Thyroid gland (tissue), 4 donors: ENCODE measurements around the gene IFIT2. TPM values are rescaled to one million over a fixed set of nuclear protein-coding genes. Genes with fewer than 3 reads are reported as not detected.
A peak's percentile ranks its signal among the peaks of the same experiment; 100 is the strongest.

ENCODE experiments used
- DNase-seq, 2 donors: peaks; one replicate each; pipeline ENCODE4 v3.0.0-alpha.2; 2019
- H3K27ac ChIP-seq, 3 donors: fragments of 200-600 bp; sonication (generic); 1 replicate in 2 of 3; 2 replicates in 1 of 3; pipeline ENCODE4 v1.5.1; 2016 to 2019; ENCODE audit warnings: mild to moderate bottlenecking in 1 of 3, moderate library complexity in 1 of 3
- H3K27me3 ChIP-seq: fragments of 200-600 bp; sonication (generic); one replicate; pipeline ENCODE4 v1.5.1; 2019
- H3K36me3 ChIP-seq, 2 donors: fragments of 200-600 bp; sonication (generic); one replicate each; pipeline ENCODE4 v1.5.1; 2016 to 2019
- H3K4me1 ChIP-seq, 2 donors: fragments of 200-600 bp; sonication (generic); one replicate each; pipeline ENCODE4 v1.5.1; 2017 to 2019
- H3K4me3 ChIP-seq, 3 donors: fragments of 200-600 bp; sonication (generic); replicated peaks in 1 of 3; 1 replicate in 2 of 3; 2 replicates in 1 of 3; pipeline ENCODE4 v1.5.1; 2016; ENCODE audit warnings: mild to moderate bottlenecking in 1 of 3
- H3K9me3 ChIP-seq: fragments of 200-600 bp; sonication (generic); one replicate; pipeline ENCODE4 v1.5.1; 2017
- POLR2A ChIP-seq, 2 donors: fragments of 450-650 bp; IDR thresholded peaks; one replicate each; pipeline ENCODE4 v1.6.1; 2017; ENCODE audit warnings: antibody characterized with exemption in 2 of 2, mild to moderate bottlenecking in 2 of 2, moderate library complexity in 1 of 2
- WGBS, 2 donors: methylation state at CpG; one replicate each; pipeline ENCODE4 v1.1.5; 2017; 5-methylcytosine and 5-hydroxymethylcytosine counted together
- intact Hi-C: fragments of 100-400 bp; cut with DNase I; formaldehyde crosslinking; loops from one replicate; pipeline ENCODE4 v1.15.1; 2023
- total RNA-seq, 4 donors: library from RNA; depleted of rRNA; stranded (reverse); fragments of >200 nt; gene quantifications; one replicate each; pipeline ENCODE4 v1.2.3, GENCODE V29; 2016
- TF ChIP-seq, protein P1 (sequence below), 6 experiments: fragments of 200-600 bp in 3 of 6; fragments of 450-650 bp in 3 of 6; sonication (generic) in 3 of 6; IDR thresholded peaks; one replicate each; pipeline ENCODE4 v1.5.1; 2016 to 2019; ENCODE audit warnings: antibody characterized with exemption in 6 of 6, mild to moderate bottlenecking in 2 of 6, inconsistent platforms in 1 of 6, moderate library complexity in 1 of 6

The IFIT2 gene
- total RNA-seq, 4 donors from 2014 or later, result 3.4 to 5.4 (median 4.6) TPM

DNA sequence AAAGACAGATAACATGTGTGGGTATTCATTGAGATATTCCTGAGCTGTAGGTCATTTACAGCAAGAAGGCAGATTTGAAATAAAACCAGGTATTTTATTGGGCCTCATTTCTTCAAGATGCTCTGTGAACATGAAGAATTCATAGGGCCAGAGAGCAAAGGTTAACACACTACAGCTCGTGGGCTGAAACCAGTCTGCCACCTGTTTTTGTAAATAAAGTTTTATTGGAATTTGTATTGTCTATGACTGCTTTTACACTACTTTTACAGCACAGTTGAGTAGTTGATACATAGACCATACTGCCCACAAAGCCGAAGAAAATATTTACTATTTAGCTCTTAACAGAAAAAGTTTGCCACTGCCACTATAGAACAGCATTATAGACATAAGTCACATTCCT, 28.2 kb upstream of the IFIT2 start:
- Histone ChIP-seq H3K4me3 (no peak overlapping the region), H3K36me3 (no peaks in the 10 kb centered on the region), H3K27me3 (no peaks in the 10 kb centered on the region), H3K4me1 (peaks cover 9 to 17% of the 10 kb centered on the region in 2 donors), H3K9me3 (no peaks in the 10 kb centered on the region), H3K27ac (no peak overlapping the region)
- no peak for DNase-seq
- intact Hi-C loops, result no loop called here
- TF ChIP-seq, protein P1, sequence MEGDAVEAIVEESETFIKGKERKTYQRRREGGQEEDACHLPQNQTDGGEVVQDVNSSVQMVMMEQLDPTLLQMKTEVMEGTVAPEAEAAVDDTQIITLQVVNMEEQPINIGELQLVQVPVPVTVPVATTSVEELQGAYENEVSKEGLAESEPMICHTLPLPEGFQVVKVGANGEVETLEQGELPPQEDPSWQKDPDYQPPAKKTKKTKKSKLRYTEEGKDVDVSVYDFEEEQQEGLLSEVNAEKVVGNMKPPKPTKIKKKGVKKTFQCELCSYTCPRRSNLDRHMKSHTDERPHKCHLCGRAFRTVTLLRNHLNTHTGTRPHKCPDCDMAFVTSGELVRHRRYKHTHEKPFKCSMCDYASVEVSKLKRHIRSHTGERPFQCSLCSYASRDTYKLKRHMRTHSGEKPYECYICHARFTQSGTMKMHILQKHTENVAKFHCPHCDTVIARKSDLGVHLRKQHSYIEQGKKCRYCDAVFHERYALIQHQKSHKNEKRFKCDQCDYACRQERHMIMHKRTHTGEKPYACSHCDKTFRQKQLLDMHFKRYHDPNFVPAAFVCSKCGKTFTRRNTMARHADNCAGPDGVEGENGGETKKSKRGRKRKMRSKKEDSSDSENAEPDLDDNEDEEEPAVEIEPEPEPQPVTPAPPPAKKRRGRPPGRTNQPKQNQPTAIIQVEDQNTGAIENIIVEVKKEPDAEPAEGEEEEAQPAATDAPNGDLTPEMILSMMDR (IDR thresholded peaks at IDR 0.05), result no peak
- no peak for TF ChIP-seq POLR2A (IDR thresholded peaks at IDR 0.05)
- WGBS, 2 donors, result 71 to 97% methylated on average over 2 of the region's 2 CpGs

DNA sequence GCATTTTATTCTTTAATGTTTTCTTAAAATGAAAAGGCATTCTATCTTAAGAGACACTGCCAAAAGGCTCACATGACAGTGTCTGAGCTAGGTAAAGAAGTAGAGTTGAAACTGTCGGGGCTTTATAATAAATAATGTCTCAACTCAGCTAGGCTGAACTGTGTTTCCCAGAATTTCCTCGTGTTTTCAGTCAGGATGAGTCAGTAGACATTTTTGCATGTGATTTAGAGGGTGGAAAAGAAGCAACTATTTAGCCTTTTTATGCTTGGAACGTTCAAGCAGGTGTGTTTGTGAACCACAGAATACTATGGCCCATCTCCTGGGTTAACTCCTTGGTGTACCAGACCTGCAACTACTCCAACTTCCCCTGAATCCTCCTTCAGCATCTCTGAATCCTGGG, 26.9 kb upstream of the IFIT2 start:
- no peak for DNase-seq
- Histone ChIP-seq H3K36me3 (no peaks in the 10 kb centered on the region), H3K9me3 (no peaks in the 10 kb centered on the region), H3K27me3 (no peaks in the 10 kb centered on the region), H3K4me3 (no peak overlapping the region), H3K4me1 (peaks cover 9 to 24% of the 10 kb centered on the region in 2 donors), H3K27ac (no peak overlapping the region)
- intact Hi-C loops, result no loop called here
- TF ChIP-seq, protein P1 (IDR thresholded peaks at IDR 0.05), result no peak
- no peak for TF ChIP-seq POLR2A (IDR thresholded peaks at IDR 0.05)
- WGBS, 2 donors, result 51% methylated on average over 3 of the region's 3 CpGs

DNA sequence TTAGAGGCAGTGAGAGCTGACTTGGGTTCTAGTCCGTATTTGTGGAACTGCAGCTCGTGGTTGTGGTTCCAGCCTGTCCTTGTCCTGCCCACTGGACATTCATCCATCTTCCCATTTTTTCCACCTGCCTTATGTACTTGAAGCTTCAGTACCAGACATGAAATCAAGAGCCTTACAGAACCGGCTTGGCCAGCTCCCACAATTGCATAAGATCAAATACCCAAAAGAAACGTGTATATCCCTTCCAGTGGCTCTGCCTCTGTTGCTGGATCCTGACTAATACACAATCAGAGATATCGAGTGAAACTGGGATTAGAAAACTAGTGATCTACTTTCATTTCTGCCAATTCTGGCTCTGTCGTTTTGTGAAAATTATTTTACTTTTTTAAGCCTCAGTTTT, 26.5 kb upstream of the IFIT2 start:
- DNase-seq, result peak; percentile 70 to 75
- Histone ChIP-seq H3K36me3 (no peaks in the 10 kb centered on the region), H3K27ac (peak overlapping the region in 1 of 3 donors; percentile 12), H3K27me3 (no peaks in the 10 kb centered on the region), H3K4me3 (no peak overlapping the region), H3K9me3 (no peaks in the 10 kb centered on the region), H3K4me1 (peaks cover 9 to 24% of the 10 kb centered on the region in 2 donors)
- WGBS, 2 donors, result 39 to 52% methylated on average over 6 of the region's 6 CpGs
- TF ChIP-seq, protein P1 (IDR thresholded peaks at IDR 0.05), result no peak
- TF ChIP-seq POLR2A (IDR thresholded peaks at IDR 0.05), result no peak
- intact Hi-C loops, result no loop called here

DNA sequence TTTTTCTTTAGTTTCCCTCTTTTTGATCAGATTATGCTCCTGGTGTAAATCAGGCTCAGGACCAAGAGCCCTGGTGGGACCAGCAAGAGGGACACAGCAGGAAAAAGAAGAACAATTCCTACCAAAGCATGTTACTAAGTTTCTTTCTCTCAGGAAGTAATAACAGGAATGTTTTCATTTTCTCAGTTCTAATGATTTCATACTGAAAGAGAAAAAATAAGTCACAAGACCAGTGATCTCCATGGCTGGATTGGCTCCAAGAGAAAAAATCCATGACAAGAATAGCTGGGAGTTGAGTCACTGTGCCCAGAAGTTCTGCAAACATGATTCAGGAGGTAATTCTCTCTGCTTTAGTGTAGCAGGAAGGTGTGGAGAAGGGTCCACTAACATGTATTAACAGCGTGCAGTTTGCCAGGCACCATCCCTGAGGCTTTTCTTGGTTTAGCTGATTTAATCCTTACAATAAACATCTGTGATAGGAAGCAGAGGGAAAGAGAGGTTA, 23.8 kb upstream of the IFIT2 start:
- H3K4me1 ChIP-seq, result peaks cover 9 to 24% of the 10 kb centered on the region in 2 donors
- DNase-seq, result peak; percentile 49 to 57
- 12 to 15% methylated on average over 1 of the region's 1 CpG for WGBS, 2 donors
- TF ChIP-seq, protein P1 (IDR thresholded peaks at IDR 0.05), result no peak
- TF ChIP-seq POLR2A (IDR thresholded peaks at IDR 0.05), result peak in 1 of 2 donors; percentile 36
- no peak overlapping the region for H3K4me3 ChIP-seq
- intact Hi-C loops, result no loop called here
- H3K27ac ChIP-seq, result peak overlapping the region; percentile 76 to 86 (median 77)
- H3K36me3 ChIP-seq, result no peaks in the 10 kb centered on the region
- no peaks in the 10 kb centered on the region for H3K9me3 ChIP-seq
- no peaks in the 10 kb centered on the region for H3K27me3 ChIP-seq

DNA sequence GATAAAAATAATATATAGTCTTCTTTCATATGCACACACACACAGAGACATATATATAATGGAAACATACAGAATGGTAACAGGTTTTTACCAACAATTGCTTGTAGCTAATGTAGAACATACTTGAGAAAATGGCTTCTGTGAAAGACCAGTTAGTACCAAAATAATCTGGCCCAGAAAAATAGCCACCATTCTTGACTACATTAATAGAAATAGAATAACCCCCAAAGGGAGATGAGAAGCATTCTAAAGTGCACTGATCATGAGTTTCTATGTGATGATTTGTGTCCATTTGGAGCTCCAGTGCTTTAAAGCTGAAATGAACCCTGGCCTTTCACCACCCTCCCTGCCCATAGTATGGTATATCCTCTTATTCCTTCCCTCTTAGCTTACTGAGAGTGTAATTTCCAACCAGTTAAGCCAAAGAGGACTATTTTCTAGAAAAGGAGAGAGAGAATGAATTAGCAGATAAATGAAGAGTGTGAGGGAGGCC, 22.9 kb upstream of the IFIT2 start:
- TF ChIP-seq POLR2A (IDR thresholded peaks at IDR 0.05), result no peak
- TF ChIP-seq, protein P1 (IDR thresholded peaks at IDR 0.05), result no peak
- intact Hi-C loops, result no loop called here
- Histone ChIP-seq H3K27ac (peak overlapping the region; percentile 15 to 86 (median 32)), H3K27me3 (no peaks in the 10 kb centered on the region), H3K36me3 (no peaks in the 10 kb centered on the region), H3K4me3 (no peak overlapping the region), H3K4me1 (peaks cover 13 to 28% of the 10 kb centered on the region in 2 donors), H3K9me3 (no peaks in the 10 kb centered on the region)
- DNase-seq, result no peak
